ENCODE data around the gene LPCAT3. TPM values are rescaled to one million over a fixed set of nuclear protein-coding genes. Genes with fewer than 3 reads are reported as not detected.

Gene LPCAT3
- total and polyA plus RNA-seq, 4 donors = 41.9 to 96.5 (median 77.0) TPM

DNA sequence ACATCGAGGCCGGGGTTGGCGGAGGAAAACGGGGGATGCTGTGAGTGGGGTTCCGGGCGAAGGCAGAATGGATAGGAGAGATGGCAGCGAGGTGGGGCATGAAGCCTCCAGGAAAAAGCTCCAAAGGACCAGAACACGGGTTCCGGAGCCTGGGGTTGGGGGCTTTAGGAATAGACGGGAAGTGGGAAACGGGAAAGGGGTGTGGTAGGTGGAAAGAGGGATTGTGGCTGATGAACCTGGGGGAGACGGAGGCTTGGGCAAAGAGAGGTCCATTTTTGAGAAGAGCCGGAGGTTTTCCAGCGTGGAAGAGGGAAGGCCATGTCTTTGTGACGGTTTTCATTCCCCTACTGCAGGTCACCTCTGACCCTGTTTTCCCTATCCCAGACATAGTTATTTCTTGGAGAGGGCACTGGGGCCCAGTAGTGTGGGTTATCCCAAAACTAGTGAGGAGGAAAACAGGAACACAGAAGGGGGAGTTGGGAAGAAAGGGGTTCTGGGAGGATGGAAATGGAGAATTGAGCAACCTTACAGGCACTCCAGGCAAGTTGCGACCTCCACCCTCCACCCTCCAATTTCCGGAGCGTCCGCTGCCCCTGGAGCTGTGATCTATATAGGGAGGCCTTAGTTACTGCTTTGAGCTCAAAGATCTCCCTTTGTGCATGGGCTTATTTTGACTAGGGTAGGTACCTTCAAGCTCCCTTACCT, 89.4 kb downstream of the LPCAT3 start:
- 17% methylated on average over 19 of the region's 19 CpGs for WGBS
- Histone ChIP-seq H3K36me3 (ENCODE audit: control insufficient read depth in 4 of 4, insufficient read depth in 3 of 4, low read depth in 1 of 4, low read length in 3 of 4) (peaks cover 0 to 2% (median 0%) of the 10 kb centered on the region in 4 donors), H3K4me3 (ENCODE audit: low read depth in 1 of 3, low read length in 3 of 3) (peak overlapping the region; percentile 66 to 88 (median 78)), H3K9me3 (ENCODE audit: control insufficient read depth in 4 of 4, low read length in 3 of 4) (no peaks in the 10 kb centered on the region), H3K27me3 (ENCODE audit: control insufficient read depth in 4 of 4, insufficient read depth in 4 of 4, low read length in 3 of 4) (no peaks in the 10 kb centered on the region), H3K9ac (ENCODE audit: low read depth in 1 of 2, low read length in 2 of 2) (peak overlapping the region; percentile 35 to 55), H3K4me1 (ENCODE audit: control insufficient read depth in 4 of 4, insufficient read depth in 4 of 4, low read length in 3 of 4) (peaks cover 9 to 61% (median 47%) of the 10 kb centered on the region in 4 donors), H3K27ac (ENCODE audit: low read depth in 1 of 2, low read length in 2 of 2) (peak overlapping the region; percentile 62 to 66)
- no peak for DNase-seq (ENCODE audit: low spot score)
- TF ChIP-seq, protein P1, sequence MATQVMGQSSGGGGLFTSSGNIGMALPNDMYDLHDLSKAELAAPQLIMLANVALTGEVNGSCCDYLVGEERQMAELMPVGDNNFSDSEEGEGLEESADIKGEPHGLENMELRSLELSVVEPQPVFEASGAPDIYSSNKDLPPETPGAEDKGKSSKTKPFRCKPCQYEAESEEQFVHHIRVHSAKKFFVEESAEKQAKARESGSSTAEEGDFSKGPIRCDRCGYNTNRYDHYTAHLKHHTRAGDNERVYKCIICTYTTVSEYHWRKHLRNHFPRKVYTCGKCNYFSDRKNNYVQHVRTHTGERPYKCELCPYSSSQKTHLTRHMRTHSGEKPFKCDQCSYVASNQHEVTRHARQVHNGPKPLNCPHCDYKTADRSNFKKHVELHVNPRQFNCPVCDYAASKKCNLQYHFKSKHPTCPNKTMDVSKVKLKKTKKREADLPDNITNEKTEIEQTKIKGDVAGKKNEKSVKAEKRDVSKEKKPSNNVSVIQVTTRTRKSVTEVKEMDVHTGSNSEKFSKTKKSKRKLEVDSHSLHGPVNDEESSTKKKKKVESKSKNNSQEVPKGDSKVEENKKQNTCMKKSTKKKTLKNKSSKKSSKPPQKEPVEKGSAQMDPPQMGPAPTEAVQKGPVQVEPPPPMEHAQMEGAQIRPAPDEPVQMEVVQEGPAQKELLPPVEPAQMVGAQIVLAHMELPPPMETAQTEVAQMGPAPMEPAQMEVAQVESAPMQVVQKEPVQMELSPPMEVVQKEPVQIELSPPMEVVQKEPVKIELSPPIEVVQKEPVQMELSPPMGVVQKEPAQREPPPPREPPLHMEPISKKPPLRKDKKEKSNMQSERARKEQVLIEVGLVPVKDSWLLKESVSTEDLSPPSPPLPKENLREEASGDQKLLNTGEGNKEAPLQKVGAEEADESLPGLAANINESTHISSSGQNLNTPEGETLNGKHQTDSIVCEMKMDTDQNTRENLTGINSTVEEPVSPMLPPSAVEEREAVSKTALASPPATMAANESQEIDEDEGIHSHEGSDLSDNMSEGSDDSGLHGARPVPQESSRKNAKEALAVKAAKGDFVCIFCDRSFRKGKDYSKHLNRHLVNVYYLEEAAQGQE (IDR thresholded peaks at IDR 0.05) = no peak
- peak; percentile 19 for TF ChIP-seq NR2F2 (IDR thresholded peaks at IDR 0.05)

DNA sequence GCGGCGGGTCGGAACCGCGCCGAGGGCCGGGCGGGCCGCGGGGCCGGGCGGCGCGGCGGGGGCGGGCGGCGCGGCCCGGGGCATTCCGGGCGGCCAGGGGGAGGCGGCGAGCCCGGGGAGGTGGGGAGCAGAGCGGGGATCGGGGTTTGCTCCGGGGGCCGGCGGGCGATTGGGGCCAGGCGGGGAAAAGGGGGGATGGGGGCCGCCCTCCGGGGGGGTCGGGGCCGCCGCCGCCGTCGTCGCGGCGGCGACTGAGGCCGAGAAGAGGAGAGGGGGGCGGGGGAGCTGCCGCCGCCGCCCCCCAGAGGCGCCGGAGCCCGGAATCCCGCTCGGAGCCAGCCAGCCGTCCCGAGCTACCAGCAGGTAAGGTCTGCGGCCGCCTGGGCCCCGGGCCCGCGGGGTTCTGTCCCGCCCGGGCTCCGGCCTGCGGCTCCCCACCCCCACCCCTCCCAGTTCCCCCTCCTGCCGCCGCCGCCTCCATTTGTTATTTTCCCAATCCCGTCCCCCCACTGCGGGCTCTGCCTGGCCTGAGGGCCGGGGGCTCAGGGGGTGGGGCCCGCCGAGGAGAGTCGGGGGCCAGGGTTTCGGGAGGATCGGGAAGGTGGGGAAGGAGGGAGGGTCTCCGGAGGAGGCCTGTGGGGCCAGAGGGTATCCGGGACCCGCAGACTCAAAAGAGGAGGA, 90.1 kb downstream of the LPCAT3 start:
- Histone ChIP-seq H3K36me3 (ENCODE audit: control insufficient read depth in 4 of 4, insufficient read depth in 3 of 4, low read depth in 1 of 4, low read length in 3 of 4) (no peaks in the 10 kb centered on the region), H3K27ac (ENCODE audit: low read depth in 1 of 2, low read length in 2 of 2) (peak overlapping the region; percentile 62 to 66), H3K27me3 (ENCODE audit: control insufficient read depth in 4 of 4, insufficient read depth in 4 of 4, low read length in 3 of 4) (no peaks in the 10 kb centered on the region), H3K4me1 (ENCODE audit: control insufficient read depth in 4 of 4, insufficient read depth in 4 of 4, low read length in 3 of 4) (peaks cover 9 to 60% (median 48%) of the 10 kb centered on the region in 4 donors), H3K9ac (ENCODE audit: low read depth in 1 of 2, low read length in 2 of 2) (peak overlapping the region; percentile 35 to 55), H3K4me3 (ENCODE audit: low read depth in 1 of 3, low read length in 3 of 3) (peak overlapping the region; percentile 66 to 88 (median 78)), H3K9me3 (ENCODE audit: control insufficient read depth in 4 of 4, low read length in 3 of 4) (no peaks in the 10 kb centered on the region)
- under 1% methylated on average over 78 of the region's 79 CpGs for WGBS
- no peak for DNase-seq (ENCODE audit: low spot score)
- TF ChIP-seq, protein P2, sequence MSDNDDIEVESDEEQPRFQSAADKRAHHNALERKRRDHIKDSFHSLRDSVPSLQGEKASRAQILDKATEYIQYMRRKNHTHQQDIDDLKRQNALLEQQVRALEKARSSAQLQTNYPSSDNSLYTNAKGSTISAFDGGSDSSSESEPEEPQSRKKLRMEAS (IDR thresholded peaks at IDR 0.05) = no peak
- no peak for TF ChIP-seq HNF4A (conservative IDR thresholded peaks at IDR 0.05)
- TF ChIP-seq, protein P3, sequence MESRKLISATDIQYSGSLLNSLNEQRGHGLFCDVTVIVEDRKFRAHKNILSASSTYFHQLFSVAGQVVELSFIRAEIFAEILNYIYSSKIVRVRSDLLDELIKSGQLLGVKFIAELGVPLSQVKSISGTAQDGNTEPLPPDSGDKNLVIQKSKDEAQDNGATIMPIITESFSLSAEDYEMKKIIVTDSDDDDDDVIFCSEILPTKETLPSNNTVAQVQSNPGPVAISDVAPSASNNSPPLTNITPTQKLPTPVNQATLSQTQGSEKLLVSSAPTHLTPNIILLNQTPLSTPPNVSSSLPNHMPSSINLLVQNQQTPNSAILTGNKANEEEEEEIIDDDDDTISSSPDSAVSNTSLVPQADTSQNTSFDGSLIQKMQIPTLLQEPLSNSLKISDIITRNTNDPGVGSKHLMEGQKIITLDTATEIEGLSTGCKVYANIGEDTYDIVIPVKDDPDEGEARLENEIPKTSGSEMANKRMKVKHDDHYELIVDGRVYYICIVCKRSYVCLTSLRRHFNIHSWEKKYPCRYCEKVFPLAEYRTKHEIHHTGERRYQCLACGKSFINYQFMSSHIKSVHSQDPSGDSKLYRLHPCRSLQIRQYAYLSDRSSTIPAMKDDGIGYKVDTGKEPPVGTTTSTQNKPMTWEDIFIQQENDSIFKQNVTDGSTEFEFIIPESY (IDR thresholded peaks at IDR 0.05) = no peak
- TF ChIP-seq, protein P4, sequence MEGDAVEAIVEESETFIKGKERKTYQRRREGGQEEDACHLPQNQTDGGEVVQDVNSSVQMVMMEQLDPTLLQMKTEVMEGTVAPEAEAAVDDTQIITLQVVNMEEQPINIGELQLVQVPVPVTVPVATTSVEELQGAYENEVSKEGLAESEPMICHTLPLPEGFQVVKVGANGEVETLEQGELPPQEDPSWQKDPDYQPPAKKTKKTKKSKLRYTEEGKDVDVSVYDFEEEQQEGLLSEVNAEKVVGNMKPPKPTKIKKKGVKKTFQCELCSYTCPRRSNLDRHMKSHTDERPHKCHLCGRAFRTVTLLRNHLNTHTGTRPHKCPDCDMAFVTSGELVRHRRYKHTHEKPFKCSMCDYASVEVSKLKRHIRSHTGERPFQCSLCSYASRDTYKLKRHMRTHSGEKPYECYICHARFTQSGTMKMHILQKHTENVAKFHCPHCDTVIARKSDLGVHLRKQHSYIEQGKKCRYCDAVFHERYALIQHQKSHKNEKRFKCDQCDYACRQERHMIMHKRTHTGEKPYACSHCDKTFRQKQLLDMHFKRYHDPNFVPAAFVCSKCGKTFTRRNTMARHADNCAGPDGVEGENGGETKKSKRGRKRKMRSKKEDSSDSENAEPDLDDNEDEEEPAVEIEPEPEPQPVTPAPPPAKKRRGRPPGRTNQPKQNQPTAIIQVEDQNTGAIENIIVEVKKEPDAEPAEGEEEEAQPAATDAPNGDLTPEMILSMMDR (IDR thresholded peaks at IDR 0.05; ENCODE audit: low read depth, low read length, missing input control) = no peak
- no peak for TF ChIP-seq FOXA2 (IDR thresholded peaks at IDR 0.05)

Data from liver (tissue), 9 donors.